Stimulated activated CD4-positive, alpha-beta T cell treated with anti-CD3 and anti-CD28 coated beads, Interleukin-2, amount 100 ng/mL, for 4 hours (primary cell): ENCODE results near the gene PUM2.

ENCODE experiments used
- DNase-seq: peaks from one replicate; pipeline ENCODE4 v3.0.0-alpha.2; 2020; ENCODE audit warnings: low read depth

PUM2 gene

DNA sequence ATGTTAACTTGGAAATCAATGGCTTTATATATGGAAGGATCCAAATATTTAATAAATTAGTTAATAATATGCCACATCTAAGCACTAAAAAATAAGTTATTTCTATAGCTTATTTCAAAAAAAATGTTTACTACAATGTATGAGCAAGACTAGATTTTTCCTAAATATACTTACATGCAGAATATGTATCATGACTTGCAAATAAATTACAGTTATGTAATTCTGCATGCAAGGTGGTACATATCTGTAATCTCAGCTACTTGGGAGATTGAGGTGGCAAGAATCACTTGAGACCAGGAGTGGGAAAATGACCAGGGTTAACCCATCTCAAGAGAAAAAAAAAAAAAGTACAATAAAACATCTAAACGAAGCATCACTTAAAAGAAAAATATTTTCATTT lies 11.6 kb downstream of the PUM2 start:
- no peak for DNase-seq

DNA sequence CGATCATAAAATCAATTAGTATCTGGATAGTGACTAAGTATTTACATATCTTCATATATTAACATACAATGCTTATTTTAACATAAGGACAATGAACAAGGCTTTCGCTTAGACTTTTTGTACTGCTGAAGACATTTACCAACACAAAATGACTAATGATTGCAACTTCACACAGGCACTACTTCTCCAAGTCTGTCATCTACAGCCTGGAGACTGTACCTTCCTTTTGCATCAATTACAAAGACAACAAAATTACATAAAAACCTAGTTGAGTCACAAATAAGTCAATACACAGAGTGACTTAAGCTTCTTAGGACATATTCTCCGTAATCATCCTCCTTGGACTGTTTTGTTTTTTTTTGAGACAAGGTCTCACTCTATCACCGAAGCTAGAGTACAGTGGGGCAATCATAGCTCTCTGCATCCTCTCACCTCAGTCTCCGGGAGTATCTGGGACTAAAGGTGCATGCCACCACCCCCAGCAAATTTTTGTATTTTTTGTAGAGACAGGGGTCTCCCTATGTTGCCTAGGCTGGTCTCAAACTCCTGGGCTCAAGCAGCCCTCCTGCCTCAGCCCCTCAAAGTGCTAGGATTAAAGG lies 15.9 kb downstream of the PUM2 start:
- no peak for DNase-seq

DNA sequence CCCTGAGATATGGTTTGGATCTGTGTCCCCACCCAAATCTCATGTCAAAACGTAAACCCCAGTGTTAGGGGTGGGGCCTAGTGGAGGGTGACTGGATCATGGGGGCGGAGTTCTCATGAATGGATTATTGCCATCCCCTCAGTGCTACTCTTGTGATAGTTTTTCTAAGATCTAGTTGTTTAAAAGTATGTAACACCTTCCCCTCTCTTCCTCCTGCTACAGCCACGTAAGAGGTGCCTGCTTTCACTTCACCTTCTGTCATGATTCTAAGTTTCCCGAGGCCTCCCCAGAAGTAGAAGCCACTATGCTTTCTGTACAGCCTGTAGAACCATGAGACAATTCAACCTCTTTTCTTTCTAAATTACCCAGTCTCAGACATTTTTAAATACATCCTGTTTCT lies 16.9 kb downstream of the PUM2 start:
- DNase-seq = no peak

DNA sequence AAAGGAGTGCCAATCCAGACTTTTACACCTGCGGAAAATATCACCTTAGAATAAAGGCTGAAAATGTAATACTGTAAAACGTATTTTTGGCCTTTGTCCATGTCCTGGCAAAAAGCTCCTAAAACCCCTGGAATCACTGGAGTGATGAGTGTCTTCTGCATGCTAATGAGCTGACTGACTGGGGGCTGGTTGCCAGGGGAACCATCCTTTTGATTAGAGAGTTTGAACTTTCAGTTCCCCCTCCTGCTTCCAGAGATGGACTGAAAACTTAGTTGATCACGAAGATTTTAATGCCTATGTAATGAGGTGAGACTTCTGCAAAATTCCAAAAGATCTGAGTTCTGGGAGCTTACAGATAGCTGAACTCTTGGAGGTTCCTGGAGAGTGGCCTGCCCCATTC lies 20.5 kb downstream of the PUM2 start:
- DNase-seq = no peak

DNA sequence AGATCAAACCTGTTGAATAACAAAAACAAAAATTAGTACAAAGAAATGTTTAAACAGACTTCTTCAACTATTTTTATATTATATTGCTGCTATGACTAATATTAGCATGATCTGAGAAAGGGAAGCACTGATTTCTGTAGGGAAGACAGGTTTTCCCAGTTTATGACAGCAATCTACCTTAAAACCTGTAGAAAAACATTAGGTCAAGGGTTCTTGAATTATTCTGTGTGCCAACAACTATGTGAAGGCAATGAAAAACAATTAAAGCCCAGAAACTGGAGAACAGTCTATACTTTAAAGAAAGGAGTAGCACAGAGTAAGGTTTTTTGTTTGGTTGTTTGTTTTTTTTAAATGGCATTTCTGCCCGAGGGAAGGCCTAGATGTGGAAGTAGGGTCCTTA lies 23.3 kb downstream of the PUM2 start:
- no peak for DNase-seq

DNA sequence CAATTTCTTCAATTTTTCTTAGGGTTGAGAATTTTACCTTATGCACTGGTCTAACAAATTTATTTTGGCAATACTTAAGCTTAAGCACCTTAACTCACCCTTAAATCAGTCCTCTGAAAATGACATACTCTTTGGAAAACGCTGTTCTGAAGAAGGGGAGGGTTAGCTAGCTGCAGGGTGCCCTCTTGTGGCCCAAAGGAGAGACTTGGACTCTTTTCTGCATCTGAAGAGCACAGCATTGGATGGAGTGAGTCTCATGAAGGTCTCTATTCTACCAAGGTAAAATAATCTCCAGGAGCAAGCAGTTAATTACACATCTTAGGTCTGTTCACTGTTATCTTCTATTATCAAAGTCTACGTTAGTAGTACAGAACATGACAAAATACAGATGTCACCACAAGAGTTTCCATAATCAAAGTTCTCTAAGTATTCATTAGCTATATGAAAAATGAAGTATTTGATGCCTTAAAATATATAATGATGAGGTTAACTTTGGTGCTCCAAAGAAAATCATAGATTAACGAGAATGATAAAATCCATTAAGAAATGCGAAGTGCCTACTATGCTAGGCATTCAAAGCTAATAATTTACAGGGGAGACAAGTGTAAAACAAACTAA lies 24.4 kb downstream of the PUM2 start:
- peak; percentile 29 for DNase-seq

DNA sequence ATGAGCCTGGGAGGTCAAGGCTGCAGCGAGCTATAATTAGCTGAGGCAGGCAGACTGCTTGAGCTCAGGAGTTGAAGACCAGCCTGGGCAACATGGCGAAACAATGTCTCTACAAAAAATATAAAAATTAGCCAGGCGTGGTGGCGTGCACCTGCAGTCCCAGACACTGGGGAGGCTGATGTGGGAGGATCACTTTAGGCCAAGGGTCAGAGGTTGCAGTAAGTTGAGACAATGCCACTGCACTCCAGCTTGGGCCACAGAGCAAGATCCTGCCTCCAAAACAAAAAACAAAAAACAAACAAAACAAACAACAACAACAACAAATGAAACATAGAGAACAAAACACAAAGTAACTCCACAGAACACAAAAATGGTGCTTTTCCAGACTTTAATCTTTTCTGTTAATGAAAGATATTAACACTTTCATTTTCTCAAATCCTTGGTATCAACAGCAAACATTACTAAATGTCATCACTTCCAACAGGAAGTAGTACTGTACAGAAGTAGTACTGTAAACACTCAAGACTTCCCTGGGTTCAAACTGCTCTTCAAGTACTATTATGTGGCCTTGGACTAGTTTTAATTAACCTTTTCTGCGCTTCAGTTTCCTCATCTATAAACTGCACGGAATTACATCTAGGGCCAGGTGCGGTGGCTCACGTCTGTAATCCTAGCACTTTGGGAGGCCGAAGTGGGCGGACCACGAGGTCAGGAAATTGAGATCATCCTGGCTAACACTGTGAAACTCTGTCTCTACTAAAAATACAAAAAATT lies 27.9 kb downstream of the PUM2 start:
- DNase-seq = no peak

DNA sequence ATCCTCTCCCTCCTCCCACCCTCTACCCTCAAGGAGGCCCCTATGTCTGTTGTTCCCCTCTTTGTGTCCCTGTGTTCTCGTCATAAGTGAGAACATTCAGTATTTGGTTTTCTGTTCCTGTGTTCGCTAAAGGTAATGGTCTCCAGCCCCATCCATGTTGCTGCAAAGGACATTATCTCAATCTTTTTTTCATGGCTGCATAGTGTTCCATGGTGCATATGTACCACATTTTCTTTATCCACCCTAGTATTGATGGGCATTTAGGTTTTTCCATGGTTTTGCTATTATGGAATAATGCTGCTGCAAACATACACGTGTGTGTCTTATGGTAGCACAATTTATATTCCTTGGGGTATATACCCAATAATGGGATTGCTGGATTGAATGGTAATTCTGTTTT lies 33.0 kb downstream of the PUM2 start:
- DNase-seq = no peak

DNA sequence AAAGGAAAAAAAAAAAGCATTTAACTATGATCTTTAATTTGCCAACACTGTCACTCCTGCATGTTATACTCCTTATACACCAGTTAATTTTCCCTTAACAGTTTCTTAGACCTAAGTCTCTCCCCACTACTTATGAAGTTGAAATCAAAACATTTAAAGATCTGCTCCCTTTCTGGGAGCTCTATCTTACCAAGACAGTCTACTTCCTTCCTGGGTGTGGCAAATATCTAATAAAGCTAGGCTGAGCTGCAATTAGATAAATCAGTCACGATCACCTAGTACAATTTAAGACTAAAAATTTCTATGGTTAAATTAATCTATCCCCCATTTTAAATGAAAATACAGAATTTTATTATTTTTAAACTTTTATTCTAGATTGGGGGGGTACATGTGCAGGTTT lies 33.4 kb downstream of the PUM2 start:
- DNase-seq = no peak

DNA sequence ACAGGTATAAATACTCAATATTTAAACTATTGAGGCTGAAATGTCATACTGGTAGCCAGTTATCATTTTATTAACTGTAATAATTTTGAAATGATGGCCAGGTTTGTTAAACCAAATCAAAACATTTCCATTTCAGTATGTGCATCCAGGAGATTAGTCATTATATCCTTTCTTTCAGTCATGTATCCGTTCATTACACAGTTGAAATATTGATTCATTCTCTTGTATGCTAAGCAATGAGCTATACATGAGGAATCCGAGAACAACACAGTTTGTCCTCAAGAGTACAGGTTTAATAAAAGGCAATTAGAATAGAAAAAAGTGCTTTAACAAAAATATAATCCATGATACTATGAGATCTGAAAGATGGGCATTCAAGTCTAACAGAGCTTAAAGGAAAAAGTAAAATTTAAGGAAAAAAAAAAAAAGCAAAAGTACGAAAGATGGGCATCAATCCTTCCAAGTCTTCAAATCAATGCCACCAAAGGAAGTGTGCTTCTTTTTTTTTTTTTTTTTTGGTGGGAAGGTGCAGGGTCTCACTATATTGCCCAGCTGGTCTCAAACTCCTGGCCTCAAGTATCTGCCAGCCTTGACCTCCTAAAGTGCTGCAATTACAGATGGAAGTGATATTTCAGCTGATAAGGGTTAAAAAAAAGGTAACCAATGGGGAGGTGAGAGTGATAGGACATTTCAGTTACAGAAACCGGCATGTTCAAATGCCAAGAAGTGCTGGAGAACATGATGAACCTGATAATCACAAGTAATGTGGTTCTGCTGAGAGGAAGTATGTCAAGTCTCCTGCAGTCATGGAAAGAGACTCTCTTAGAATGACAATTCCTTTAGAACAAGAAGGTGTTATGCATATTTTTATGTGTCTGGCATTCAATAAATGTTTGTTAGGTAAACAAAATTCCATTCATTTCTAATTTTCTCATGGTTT lies 35.8 kb downstream of the PUM2 start:
- no peak for DNase-seq

DNA sequence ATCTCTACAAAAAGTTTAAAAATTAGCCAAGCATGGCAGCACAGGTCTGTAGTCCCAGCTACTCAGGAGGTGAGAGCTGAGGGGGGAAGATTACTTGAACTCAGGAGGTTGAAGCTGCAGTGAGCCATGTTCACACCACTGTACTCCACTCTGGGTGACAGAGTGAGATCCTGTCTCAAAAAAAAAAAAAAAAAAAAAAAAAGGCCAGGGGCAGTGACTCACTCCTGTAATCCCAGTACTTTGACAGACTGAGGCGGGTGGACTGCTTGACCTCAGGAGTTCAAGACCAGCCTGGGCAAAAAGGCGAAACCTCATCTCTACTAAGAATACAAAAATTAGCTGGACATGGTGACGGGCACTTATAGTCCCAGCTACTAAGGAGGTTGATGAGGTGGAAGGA lies 37.0 kb downstream of the PUM2 start:
- no peak for DNase-seq

DNA sequence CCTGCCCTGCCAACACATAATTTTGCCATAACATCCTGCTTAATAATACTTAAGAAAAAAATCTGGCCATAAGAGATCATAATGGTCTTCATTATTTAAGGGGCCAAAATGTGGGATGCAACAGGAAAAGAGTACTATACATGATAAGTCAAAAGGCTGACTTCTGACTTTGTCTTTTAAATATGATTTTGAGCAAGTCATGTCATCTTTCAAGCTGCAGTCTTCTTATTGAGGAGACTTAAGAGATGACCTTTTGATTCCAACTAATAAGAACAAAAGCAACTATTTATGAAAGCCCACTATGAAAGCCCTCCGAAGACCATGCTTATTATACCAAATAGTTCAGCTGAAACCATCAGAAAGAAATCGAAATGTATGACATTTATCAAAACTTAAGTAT lies 41.6 kb downstream of the PUM2 start:
- DNase-seq = no peak

DNA sequence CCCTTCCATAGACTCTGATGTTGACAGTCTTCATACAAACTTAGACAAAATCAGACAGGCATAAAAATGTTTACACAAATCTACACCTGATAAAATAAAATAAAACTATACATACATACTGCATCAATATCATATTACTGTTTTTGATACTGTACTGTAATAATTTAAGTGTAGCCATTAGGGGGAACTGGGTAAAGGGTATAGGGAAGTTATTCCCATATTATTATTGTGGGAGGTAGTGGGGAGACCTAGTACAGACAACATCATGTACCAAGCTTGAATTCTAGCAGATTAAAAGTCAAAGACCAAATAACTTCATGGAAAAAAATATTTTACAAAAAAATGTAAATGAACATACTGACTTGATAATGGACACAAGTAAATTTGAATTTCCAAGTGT lies 43.3 kb downstream of the PUM2 start:
- DNase-seq = no peak

DNA sequence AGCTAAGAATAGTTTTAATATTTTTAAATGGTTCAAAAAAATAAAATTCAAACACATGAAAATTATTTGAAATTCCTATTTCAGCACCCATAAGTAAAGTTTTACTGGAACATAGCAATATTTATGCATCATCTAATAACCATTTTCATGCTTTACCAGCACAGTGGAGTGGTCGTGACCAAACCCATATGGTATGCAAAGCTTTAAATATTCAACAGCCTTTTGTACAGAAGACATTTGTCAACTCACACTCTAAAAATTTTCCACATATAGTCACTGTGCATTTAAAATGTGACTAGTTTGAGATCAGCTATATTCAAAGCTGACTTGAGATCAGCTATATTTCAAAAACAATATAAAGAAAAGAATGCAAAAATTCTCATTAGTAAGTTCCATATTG lies 46.2 kb downstream of the PUM2 start:
- DNase-seq = no peak

DNA sequence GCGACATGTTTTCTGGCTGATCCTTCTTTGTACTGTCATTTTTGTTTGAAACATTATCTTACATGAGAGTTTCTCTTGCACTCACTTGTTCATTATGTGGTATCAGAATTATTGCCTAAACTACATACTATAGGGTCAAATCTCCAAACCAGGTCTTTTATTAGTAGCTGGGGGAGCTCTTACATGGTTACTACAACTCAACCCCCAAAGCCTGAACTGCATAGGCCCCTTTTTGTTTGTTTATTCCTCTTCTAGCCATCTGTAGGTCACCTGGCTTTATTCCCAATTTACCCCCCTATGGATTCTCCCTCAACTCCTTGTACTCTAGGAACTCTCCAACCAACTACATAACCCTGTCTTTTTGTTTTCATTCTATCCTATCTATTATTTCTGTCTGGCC lies 46.7 kb downstream of the PUM2 start:
- no peak for DNase-seq

DNA sequence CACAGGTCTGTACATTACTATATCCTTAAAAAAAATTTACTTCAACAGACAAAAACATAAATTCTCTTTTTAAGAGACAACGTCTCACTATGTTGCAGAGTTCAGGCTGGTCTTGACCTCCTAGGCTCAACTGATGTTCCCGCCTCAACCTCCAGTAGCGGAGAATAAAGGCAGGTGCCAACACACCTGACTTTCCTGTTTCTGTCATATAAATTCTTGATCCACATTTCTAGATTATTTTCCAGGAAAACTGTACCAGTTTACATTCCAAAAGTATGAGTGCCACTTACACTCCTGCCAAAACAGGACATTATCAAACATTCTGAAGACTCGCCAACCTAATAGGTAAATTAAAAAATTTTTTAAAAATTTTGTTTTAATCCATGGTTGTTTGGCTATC lies 48.6 kb downstream of the PUM2 start:
- no peak for DNase-seq

DNA sequence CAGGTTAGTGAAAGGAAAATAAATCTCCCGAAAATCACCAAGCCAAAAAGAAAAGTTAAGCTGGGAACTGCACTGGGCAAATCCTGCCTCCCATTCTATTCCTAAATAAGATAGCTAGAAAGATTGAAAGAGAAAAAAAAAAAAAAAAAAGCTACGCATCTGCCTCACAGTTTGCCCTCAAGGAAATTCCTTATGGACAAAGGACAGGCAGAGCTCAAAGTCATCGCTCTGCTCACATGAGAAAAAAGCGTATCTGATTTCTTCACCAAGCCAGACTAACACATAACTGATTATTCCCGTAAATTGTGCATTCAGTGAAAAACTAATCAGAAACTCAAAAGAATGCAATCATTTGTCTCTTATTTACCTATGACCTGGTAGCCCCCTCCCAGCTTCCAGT lies 50.0 kb downstream of the PUM2 start:
- no peak for DNase-seq

DNA sequence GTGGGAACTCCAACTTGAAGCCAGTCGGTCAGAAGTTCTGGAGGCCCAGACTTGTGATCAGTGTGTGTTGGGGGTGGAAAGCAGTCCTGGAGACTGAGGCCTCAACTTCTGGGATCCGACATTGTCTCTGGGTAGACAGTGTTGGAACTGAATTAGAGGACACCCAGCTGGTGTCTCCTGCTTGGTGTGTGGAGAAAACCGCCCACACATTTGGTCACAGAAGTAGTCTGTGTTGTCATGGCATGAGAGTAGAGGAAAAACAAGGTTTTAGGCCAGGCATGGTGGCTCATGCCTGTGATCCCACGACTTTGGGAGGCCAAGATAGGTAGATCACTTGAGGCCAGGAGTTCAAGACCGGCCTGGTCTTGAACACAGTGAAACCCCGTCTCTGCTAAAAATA lies 51.5 kb downstream of the PUM2 start:
- DNase-seq = no peak

DNA sequence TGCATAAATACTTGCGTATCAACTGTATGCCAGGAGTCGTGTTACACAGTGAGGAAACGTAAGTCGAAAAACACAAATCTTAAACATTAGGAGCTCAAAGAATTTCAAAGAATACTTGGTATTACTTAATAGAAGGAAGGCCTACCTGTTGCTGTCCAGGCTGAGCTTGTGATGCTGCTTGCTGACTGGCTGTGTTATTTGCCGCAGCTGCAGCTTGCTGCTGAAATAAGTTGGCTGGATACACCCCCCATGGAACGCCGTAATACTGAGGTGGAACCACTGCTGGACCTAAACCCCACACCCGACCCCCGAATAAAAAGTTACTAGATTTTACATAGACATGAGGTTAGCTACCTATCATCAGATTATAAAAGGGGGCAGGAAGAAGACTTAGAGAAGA lies 56.4 kb downstream of the PUM2 start:
- DNase-seq = no peak

DNA sequence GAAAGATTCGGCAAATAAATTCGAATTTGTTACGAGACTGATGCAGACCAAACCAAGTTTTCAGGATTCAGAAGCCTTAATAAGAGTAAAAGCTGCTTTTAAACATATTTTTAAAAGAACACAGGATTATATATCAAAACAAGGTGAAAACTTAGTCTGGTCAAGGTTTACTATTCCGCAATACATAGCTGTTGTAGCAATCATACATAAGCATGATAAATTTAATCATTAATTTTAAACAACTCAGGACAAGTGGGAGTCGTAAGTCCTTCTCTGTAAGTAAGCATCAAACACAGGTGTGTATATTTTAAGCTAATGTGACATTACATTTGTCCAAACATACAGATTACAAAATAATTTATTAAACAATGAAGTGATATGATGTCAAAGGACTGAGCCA lies 57.7 kb downstream of the PUM2 start:
- DNase-seq = no peak

DNA sequence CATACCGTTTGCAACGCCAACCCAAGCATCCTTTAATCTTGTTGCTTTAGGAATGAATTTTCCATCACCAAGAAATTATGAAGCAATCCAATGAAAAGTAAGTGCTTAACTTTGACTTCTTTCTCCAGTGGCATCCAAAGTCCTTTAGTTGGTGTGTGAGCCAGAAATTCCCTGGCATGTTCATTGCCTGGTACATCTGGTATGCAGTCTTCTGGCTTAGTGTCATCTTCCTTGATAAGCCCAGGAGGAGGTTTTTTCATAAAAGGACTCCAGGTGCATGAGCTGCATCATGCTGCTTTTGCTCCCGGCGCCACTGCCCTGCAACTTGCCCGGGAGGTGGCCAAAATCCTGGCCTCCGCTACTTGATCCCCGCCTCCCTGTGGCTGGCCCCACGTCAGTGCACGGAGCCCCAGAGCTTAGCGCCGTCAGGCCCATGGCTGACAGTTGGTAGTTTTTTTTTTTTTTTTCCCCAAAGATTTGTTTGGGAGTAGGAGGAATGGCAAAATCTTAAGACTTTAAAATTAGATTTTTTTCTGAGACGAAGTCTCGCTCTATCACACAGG lies 58.7 kb downstream of the PUM2 start:
- DNase-seq = no peak

DNA sequence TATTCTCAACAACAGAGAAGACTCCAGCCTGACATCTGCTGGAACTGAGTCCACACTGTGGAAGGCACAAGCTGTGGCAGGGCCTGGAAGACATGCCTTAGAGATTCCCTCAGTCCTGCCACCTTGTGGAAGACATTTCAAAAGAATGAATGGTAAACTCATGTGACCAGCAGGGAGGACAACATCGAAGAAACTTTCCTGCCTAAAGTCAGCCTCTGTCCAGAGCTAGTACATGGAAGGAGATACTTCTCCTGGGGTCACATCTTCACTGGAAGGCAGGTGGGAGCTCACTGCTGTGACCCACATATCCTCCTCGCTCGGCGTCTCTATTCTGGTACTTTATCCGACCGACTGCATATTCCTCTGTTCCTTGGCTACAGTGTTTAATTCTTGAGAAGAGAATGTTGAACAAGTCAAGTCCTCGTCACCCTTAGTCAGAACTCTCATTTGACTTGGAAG lies 59.5 kb downstream of the PUM2 start:
- DNase-seq = no peak
